ENCODE data around the gene PRRT1B. TPM values are rescaled to one million over a fixed set of nuclear protein-coding genes. Genes with fewer than 3 reads are reported as not detected.

PRRT1B gene
- total RNA-seq, 4 donors from 2014 or later, result 1.6 to 12.3 (median 5.7) TPM; not detected in 1

- 80% methylated on average over 13 of the region's 13 CpGs; no CpG with 5 or more reads in 1 of the 2 donors for WGBS, 2 donors (ENCODE audit: low coverage in 1 of 2)
- intact Hi-C loops (cut with DNase I; ENCODE audit: low total_unique reads) (loop anchor here (2.0 kb wide), 1 partner anchor 150 kb away; the partner anchor contains the start of gene RAPGEF1), in situ Hi-C loops (cut with MboI; ENCODE audit: low pct_ligation_motif_present in 1 of 4, low pct_unique_long_range_greater_than_20kb in 1 of 4, low sequenced_read_pairs in 3 of 4) (loop anchor here (5.0 to 10.0 kb wide), 2 partner anchors 152 to 154 kb away; partner anchors contain the start of gene RAPGEF1 (in 4 of the 4))
- TF ChIP-seq POLR2AphosphoS5 (IDR thresholded peaks at IDR 0.05), result no peak
- TF ChIP-seq CTCF (IDR thresholded peaks at IDR 0.05), result no peak
- no peak for TF ChIP-seq POLR2A (IDR thresholded peaks at IDR 0.05)
- TF ChIP-seq EP300 (IDR thresholded peaks at IDR 0.05; ENCODE audit: low read depth), result no peak
- no peak overlapping the region for H3K27ac ChIP-seq
- H3K4me3 ChIP-seq, result no peak overlapping the region
- no peaks in the 10 kb centered on the region for H3K27me3 ChIP-seq
- DNase-seq, result no peak
- H3K36me3 ChIP-seq, result peaks cover 0 to 32% (median 9%) of the 10 kb centered on the region in 4 donors
- H3K4me1 ChIP-seq, result peaks cover 0 to 6% (median 0%) of the 10 kb centered on the region in 4 donors
- no peaks in the 10 kb centered on the region for H3K9me3 ChIP-seq
Observed at GRCh38 chr9:131590449-131590848, 45.1 kb downstream of the PRRT1B start.

- H3K27ac ChIP-seq, result no peak overlapping the region
- no peaks in the 10 kb centered on the region for H3K27me3 ChIP-seq
- DNase-seq, result peak; percentile 85
- intact Hi-C loops (cut with DNase I; ENCODE audit: low total_unique reads), result loop anchor here (2.0 kb wide), 1 partner anchor 150 kb away; the partner anchor contains the start of gene RAPGEF1
- WGBS, 2 donors (ENCODE audit: low coverage in 1 of 2), result 65% methylated on average over 20 of the region's 21 CpGs; no CpG with 5 or more reads in 1 of the 2 donors
- H3K4me1 ChIP-seq, result peaks cover 0 to 6% (median 0%) of the 10 kb centered on the region in 4 donors
- TF ChIP-seq CTCF (IDR thresholded peaks at IDR 0.05), result peak; percentile 71 to 96 (median 84)
- no peak for TF ChIP-seq POLR2A (IDR thresholded peaks at IDR 0.05)
- TF ChIP-seq POLR2AphosphoS5 (IDR thresholded peaks at IDR 0.05), result peak in 1 of 3 donors; percentile 13
- TF ChIP-seq EP300 (IDR thresholded peaks at IDR 0.05; ENCODE audit: low read depth), result no peak
- in situ Hi-C loops (cut with MboI; ENCODE audit: low pct_ligation_motif_present in 1 of 4, low pct_unique_long_range_greater_than_20kb in 1 of 4, low sequenced_read_pairs in 3 of 4), result loop anchor here (5.0 to 10.0 kb wide), 2 partner anchors 151 to 154 kb away; partner anchors contain the start of gene RAPGEF1 (in 4 of the 4)
- no peaks in the 10 kb centered on the region for H3K9me3 ChIP-seq
- no peak overlapping the region for H3K4me3 ChIP-seq
- H3K36me3 ChIP-seq, result peaks cover 0 to 32% (median 9%) of the 10 kb centered on the region in 4 donors
Observed at GRCh38 chr9:131590907-131591844, 45.9 kb downstream of the PRRT1B start.

- in situ Hi-C loops (cut with MboI; ENCODE audit: low pct_ligation_motif_present in 1 of 4, low pct_unique_long_range_greater_than_20kb in 1 of 4, low sequenced_read_pairs in 3 of 4), result loop anchor here (5.0 to 10.0 kb wide), 2 partner anchors 150 to 153 kb away; partner anchors contain the start of gene RAPGEF1 (in 4 of the 4)
- TF ChIP-seq EP300 (IDR thresholded peaks at IDR 0.05; ENCODE audit: low read depth), result no peak
- TF ChIP-seq CTCF (IDR thresholded peaks at IDR 0.05), result no peak
- TF ChIP-seq POLR2AphosphoS5 (IDR thresholded peaks at IDR 0.05), result no peak
- no peak for TF ChIP-seq POLR2A (IDR thresholded peaks at IDR 0.05)
- 63% methylated on average over 6 of the region's 6 CpGs; no CpG with 5 or more reads in 1 of the 2 donors for WGBS, 2 donors (ENCODE audit: low coverage in 1 of 2)
Observed at GRCh38 chr9:131591845-131592208, 46.5 kb downstream of the PRRT1B start.

More at GRCh38 chr9:131591845-131592208, 46.5 kb downstream of the PRRT1B start:
- intact Hi-C loops (cut with DNase I; ENCODE audit: low total_unique reads), result loop anchor here (2.0 kb wide), 1 partner anchor 149 kb away; the partner anchor contains the start of gene RAPGEF1
- Histone ChIP-seq H3K4me1 (peaks cover 0 to 6% (median 0%) of the 10 kb centered on the region in 4 donors), H3K36me3 (peaks cover 0 to 32% (median 9%) of the 10 kb centered on the region in 4 donors), H3K27me3 (no peaks in the 10 kb centered on the region), H3K4me3 (no peak overlapping the region), H3K9me3 (no peaks in the 10 kb centered on the region), H3K27ac (no peak overlapping the region)
- no peak for DNase-seq

All from transverse colon (tissue), 4 donors.